CD4-positive, alpha-beta T cell treated with Interleukin-6 for 4 hours (primary cell): ENCODE results near the gene CAMK1D.

Experiments
- DNase-seq: peaks from one replicate; pipeline ENCODE4 v3.0.0-alpha.2; 2020; ENCODE audit warnings: mixed read lengths

CAMK1D gene

DNA sequence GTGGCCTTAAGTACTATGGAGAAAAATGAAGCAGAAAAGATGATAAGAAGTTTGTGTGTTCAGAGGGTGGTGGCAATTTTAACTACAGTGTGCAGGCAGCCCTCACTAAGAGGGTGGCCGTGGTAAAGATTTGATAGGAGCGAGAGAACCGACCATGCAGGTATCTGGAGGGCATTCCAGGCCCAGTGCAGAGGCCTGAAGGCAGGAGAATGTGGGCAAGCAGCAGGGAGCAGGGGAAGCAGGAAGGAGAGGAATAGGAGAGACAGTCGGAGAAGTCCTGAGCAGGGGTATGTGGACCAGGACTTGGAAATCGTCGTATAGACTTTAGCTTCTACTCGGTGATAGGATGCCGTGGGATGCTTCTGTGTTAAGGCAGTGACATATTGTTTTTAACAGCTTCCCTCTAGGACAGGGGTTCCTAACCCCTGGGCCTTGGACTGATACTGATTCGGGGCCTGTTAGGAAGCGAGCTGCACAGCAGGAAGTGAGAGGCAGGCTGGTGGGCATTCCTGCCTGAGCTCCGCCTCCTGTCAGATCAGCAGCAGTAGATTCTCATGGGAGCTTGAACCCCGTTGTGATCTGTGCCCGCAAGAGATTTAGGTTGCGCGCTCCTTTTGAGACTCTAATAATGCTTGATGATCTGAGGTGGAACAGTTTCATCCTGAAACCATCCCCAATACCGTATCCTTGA is 425.0 kb downstream of the CAMK1D start:
- DNase-seq: no peak

DNA sequence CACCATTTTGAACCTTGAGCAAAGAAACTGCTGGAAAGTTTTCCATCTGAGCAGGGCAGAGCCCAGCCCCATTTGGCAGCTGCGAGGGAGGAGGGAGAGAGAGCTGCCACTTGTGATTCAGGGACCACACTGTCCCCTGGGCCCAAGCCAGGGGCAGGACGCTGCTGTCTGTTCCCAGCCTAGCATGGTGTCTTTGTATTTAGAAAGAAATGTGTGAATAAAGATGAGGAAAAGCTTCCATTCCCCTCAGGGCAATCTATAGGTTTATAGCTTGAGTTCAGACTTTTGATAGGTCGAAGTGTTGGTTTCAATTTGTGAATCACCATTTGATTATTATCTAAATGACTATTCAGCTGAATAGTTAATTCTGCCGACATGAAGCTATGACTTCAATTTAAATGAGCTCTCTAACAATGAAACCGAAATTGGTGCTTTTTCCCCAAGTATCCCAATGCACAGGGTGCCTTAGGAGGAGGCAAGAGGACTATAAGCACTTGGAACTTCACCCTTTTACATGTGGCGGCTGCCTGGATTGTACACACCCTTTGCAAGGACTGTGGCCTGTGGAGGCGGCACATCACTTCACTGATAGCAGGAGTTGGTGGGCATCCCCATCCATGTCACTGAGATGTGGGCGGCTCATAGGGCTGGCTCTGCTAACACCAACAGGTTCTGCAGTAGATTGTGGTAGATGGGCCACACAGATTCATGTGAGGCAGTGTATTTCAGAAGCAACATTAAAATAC is 428.7 kb downstream of the CAMK1D start:
- no peak for DNase-seq

DNA sequence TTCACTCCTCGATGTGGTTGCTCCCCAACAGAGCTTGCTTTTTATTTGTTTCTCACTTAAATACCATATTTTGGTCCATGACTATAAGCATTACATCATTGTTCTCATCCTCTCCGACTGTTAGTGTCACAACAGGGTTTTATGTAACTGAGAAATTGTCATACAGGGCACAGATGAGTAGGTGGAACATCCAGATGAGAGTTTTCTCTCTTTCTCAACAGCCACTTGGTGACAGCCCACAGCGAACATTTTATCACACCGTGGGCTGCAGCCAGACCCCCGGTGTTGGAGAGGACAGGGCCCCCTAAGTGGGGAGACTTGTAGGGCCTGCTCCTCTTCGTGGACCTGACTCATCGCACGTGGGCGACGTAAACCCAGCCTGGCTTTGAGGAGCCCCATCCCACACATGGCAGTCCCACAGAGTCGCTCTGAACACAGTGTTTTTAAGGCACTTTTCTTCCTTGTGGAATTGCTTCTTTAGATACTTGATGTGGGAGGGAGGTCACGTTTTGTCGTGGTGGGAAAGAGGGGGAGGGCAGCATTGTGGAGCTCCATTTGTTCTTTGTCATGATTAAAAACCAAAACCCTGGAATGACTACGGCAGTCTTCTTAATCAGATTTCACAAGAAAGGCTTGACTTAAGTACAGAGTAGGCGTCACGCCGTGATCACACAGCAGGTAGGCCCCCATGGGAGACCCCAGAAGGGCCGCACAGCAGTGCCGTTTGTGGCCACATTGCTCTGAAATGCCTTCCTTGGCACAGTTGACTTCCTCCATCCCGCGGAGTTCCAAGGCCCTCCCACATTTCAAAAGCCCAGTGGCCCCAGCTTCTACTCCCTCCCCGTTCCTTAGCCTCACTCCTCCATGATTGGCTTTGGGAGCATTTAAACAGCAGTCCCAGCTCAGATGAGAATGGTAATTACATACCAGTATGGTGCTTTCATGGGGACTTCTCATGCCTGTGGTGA is 431.6 kb downstream of the CAMK1D start:
- DNase-seq: no peak

DNA sequence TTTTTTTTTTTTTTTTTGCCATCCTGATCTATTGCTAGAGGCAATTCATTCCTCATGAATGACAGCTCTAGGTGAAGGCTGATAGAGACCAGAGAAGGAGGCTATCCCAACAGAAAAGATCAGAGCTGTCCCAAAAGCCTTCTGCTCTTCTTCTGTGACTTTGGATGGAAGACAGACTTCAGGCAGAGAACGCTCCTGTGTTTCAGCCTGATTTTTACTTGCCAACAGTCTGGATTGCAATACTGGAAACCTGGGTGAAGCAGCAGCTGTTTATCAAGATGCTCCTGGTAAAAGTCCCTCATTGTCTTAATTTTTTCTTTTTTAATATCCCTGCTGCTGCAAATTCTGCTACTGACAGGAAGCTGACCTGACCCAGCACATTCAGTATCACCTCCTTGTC is 432.6 kb downstream of the CAMK1D start:
- DNase-seq: no peak

DNA sequence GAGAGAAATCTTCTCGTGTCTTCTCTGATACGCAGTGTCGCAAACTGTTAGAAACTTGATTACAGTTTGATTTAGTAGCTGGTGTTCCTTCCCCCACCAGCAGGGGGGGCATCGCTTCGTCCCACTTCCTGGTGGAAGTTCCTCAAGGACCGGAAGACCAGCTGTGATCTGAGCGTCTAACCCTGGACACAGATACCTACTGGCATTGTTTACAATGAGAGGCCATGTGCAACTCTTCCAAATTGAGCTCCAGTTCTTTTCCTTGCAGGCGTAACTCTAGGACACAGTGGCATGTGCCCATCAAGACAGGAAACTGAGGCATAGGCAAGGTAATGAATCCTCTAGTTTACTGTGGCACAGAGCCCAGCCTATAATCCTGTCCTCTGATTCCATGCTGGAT is 433.2 kb downstream of the CAMK1D start:
- peak; percentile 40 for DNase-seq

DNA sequence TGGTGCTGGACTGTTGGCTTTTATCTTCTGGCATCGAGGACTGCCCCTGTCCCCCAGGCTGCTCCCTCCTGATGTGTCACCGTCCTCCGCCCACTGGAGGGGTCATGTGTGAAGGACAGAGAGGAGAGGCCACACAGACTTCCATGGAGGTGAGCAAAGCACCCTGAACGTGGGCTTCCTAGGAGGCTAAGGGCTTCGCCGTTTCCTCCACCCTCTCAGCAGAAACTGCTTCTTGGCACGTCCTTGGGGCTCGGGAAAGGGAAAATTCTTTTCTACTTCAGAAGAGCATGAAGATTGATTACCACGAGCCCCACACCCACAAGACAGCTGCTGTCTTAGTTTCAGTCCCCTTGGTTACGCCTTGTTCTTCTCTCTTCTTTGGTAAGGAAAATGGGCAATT is 433.9 kb downstream of the CAMK1D start:
- DNase-seq: no peak

DNA sequence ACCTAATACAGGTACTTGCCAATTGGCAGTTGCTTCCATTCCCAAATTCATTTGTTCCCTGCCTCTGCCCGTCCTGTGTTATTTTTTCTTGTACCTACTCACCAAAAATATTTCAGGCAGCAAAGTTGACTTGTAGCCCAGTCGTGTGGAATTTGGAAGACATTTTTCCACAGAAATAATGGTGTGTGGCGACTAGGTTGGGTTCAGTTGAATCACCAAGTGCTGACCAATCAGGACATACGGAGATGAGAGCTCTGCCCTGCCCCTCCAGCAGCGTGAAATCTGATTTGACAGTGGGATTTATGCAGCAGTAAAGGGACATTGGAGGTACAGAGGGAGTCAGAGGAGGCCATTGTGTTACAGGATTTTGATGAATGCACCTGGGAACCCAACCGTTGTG is 435.3 kb downstream of the CAMK1D start:
- no peak for DNase-seq

DNA sequence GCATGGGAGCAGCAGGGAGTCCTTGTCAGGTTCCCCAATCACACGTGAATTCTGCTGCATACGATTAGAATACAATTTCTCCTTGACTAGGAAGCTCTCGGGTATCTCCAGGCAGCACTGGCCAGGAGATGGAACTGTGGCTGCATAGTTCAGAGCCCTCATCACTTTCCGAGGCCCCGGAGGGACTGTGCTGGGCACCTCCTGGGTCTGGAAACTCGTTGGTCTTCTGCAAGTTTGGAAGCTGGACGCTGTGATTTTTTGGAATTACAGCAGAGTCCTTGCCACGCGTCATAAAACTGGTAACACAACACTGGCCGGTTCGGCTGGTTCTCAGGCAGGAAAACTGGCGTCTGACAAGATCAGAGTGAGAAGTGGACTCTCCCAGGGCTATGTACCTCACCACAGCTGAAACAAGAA is 436.1 kb downstream of the CAMK1D start:
- DNase-seq: no peak

DNA sequence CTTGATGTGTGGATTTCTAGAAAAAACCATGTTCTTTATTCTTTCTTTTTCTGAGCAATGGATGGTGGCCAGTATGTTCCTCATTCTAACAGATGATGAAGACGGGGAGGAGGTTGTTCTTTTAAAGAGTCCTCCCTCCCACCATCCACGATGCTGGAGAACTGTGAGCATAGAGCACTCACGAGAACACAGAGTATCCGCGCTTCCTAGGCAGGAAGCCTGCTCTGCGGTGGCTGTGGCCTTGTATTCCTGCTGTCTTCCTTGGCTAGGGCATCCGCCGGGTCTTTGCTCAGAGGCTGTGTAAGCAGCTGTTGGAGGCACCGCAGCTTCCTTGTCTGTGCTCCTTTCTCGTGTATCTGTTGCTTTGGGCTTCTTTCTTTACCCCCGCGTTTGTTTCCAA is 437.9 kb downstream of the CAMK1D start:
- DNase-seq: no peak

DNA sequence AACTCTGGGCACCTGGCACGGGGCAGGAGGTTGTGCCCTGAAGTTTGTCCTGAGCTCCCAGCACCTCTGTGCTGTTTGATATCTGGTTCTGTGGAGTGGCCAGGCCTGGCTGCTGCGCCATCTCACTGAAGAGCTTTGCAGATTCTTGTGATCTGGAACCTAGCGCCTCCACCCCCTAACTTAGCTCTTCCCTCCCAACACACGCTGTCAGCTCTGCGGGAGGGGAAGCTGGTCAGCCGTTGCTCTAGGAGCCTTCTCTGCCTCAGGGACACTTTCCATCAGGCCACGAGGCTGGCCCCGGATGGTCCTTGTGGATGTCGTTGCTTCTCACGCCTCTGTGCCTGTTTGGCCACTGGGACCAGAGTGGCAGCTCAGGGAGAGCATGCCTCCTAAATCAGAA is 438.9 kb downstream of the CAMK1D start:
- DNase-seq: no peak

DNA sequence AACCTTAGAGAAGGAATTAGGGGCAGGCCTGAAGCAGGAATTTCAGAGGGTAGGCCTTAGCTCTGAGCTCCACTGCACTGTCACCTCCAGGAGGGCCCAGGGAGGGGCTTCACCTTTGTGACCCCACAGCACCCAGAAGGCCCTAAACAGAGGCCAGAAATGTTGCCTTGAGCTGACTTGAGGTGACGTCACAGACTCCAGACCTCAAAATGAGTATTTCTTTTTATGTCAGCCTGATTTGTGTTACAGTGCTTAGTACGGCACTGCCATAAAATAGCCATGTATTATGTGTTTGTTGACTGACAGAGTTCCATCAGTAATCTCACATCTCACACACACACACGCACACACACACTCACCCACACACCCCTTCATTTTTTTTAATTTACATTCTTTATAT is 440.9 kb downstream of the CAMK1D start:
- DNase-seq: no peak

DNA sequence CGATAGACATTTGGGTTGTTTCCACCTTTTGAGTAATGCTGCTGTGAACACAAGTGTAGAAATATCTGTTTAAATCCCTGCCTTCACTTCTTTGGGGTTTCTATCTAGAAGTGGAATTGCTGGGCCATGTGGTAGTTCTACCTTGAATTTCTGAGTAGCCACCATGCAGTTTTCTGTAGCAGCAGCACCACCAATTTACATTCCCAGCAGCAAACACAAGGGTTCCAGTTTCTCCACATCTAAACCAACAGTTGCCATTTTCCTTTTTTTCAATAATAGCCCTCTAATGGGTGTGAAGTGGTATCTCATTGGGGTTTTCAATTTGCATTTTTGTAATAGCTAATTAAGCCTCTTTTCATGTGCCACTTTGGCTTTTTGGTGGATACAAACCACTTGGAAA is 442.4 kb downstream of the CAMK1D start:
- DNase-seq: no peak

DNA sequence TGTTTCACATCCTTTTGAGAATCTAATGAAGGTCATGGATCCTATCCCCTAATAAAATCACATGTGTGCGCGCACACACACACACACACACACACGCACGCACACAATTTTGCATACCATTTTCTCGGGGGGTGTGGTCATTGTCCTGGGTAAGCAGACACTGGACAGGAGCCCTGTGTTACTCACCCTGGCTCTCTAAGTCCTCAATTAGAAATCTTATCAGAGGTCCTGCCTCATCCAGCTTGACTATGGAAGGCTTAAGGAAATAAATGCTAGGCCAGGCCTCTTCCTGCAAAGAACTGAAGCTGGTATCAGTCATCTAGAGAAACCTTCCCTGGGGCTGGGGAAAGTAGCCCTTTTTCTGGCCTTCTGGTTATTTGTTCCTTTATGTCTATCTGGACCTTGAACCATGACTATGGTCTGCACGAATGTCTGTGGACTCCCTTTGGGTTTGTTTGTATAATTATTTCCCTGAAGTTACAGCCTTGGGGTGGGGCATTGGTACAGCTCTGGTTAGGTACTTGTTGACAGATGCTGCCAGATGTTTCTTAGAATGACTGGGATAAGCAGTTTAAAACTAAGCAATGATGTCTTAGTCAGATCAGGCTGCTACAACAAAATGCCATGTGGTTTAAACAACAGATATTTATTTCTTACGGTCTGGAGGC is 443.7 kb downstream of the CAMK1D start:
- DNase-seq: no peak

DNA sequence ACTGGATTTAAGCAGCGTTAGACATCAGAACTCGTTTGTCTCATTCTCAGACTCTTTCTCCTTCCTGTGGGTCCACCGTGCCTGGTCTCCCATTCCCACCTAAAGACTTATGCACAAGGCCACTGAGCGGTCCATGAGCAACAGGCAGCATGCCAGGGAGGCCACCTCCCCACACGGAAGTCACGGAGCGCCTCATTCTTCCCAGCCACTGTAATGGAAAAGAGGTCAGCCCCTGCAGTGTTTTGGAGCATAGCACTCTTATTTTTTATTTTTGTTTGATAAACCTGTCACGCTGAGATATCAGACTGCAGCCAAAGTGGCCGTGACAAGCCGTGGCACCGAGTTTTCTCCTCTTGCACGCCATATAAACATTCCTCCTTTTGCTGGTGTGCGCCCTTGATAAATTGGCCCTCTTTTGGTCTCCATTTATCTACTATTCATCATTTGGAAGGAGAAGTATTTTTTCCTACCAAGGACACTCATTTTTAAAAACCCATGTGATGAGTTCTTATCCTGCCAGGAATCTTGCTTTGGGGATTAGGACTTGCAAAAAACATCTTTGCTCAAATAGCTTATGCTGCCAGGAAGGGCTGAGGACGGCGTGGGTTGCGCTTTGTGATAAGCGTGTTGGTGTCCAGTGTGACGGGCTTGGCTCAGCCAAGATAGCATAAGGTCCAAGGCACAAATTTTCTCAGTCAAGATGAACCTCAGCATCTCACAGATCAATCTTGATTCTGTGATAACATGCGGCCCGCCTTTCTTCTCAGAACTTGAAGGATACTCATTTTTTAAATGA is 446.2 kb downstream of the CAMK1D start:
- no peak for DNase-seq

DNA sequence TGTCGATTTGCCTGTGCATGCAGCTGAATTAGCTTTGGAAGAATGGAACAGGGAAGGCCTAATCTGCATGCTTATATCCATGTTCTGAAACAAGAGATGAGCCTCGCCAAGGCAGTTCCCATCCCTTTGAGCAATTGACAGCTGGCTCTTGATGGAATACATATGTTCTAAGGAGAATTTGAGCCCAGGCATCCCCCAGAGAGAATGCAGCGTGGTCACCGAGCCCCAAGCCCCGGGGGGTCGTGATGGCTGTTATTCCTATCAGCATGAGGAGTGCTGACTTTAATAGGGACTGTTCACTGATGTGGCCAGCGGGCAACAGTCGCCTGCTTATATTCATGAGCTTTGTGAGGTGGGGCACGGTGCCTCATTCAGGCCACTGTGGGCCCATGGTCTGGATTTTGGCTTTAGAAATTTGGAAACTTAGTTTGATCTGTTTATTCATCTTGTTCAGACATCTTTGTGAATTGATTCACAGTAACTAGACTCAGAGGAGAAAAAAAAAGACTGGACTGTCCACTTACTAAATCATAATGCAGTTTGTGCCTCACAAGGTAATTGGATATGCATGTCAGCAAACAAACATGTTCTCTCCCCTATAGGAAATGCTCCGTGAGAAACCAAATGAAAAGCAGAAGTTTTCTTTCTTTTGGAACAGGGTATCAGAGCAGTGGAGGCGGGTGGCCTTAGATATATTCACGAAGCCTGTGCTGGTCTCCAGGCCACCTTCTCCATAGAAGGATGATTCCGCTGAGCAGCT is 447.2 kb downstream of the CAMK1D start:
- DNase-seq: no peak

DNA sequence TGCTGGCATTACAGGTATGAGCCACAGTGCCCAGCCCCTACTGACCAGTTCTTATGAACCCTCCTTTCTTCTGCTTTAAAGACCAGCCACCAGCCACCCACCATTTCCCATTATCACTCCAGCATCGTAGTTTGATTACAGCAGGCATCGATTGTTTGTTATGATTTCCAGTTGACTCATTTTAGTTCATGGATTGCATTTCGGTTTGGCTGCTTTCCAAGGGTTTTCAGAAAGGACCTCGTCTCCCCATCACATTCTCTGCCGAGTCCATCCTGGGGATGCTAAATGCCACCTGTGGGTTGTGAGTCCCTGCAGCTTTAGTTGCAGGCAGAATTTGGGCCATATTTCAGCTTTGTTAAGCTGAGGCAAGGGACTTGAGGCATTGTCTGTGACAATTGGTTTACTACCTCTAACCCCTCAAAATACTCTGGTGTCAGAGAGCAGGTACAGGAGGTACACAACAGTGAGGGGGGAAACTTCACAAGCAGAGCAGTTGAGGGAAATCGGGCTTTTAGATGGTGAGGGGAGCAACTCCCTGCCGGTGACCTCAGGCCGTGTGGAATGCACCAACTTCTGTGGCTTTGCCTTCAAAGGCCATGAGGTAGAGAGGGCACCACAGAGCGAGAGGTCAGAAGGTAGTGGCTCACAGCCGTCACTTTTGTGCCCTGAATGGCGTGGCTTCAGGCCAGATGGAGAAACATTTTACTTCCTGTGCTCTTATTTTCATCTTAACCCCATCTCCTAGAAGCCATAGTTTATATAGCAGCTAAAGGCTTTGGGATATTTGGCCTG is 448.3 kb downstream of the CAMK1D start:
- no peak for DNase-seq

DNA sequence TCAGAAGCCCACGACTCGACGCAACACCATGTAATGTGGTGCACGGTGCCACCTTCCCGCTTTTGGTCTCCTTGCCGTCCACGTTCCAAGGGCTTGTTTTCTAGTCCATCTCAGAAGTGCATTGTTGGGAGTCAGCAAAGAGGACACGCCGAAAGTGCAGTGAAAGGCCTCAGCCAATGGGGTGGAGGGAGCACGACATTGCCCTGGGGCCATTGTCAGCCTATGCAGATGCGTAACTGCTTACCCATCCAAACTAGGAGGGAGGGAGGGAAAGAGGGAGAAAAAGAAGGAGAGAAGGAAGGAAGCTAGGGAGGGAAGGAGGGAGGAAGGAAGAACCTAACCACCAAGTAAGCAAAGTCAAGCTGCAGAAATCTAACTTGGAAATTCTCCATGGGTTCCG is 449.8 kb downstream of the CAMK1D start:
- no peak for DNase-seq

DNA sequence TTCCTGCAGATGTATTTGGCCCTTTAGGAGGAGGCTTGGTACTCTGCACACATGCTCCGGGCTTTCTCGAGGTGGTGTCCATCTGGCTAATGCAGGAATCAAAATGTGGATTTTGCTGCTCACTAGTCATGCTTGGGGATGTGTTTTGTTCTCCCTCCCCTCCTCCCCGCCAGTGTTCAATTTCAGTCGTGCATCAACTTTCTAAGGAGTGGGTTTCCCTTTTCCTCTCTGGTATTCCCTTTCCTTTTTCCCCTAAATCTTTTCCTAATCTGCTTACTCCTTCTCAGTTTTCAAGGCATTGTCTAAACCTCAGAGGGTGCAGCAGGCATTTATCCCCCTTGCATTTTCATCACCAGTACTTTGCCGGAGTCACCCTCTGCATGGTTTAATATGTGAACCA is 450.4 kb downstream of the CAMK1D start:
- no peak for DNase-seq

DNA sequence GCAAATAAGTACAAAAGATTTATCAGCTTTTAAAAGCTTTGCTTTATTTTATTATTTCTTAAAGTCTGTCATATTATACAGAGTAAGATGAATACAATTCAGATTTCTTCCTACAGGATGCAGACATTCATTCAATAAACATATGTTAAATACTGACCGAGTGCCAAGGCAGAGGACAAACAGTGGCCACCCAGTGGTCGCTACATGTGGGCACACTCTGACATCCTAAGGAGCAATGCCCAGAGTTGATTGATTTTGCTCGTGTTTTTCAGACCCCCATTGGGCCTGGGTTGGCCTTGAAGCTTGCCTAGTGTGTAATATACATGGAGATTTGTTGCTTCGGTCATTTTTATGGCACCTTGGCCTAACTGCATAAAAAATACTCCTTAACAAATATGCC is 451.0 kb downstream of the CAMK1D start:
- DNase-seq: no peak
